GM12878 (cell line): ENCODE results near the gene MBOAT2. TPM values are rescaled to one million over a fixed set of nuclear protein-coding genes. Genes with fewer than 3 reads are reported as not detected.

Experiments used
- BCL11A ChIP-seq: IDR thresholded peaks from 2 replicates; pipeline ENCODE4 v1.6.1; 2011; ENCODE audit warnings: low read depth, low read length
- BHLHE40 ChIP-seq, 2 experiments: fragments of 450-650 bp in 1 of 2; IDR thresholded peaks; 2 replicates each; pipeline ENCODE4 v1.6.1; 2011 to 2017; ENCODE audit warnings: low read depth in 2 of 2, borderline replicate concordance in 1 of 2, improper control_type of control experiment in 1 of 2, low read length in 1 of 2, mild to moderate bottlenecking in 1 of 2
- CEBPB ChIP-seq, 2 experiments: fragments of 150-350 bp in 1 of 2; IDR thresholded peaks; 2 replicates each; pipeline ENCODE4 v1.6.1; 2012 to 2014; ENCODE audit warnings: low read depth in 2 of 2, low read length in 2 of 2, borderline replicate concordance in 1 of 2, inconsistent platforms in 1 of 2
- CHD1 ChIP-seq: IDR thresholded peaks from 2 replicates; pipeline ENCODE4 v1.6.1; 2012; ENCODE audit warnings: low read depth, low read length, improper control_type of control experiment
- EP300 ChIP-seq, 2 experiments: fragments of 150-350 bp in 1 of 2; IDR thresholded peaks; 2 replicates each; pipeline ENCODE4 v1.6.1; 2011 to 2012; ENCODE audit warnings: low read depth in 2 of 2, low read length in 2 of 2, borderline replicate concordance in 1 of 2, improper control_type of control experiment in 1 of 2, inconsistent platforms in 1 of 2; ENCODE audit not compliant: control insufficient read depth in 1 of 2
- GABPA ChIP-seq: IDR thresholded peaks from 2 replicates; pipeline ENCODE4 v1.6.1; 2014; ENCODE audit warnings: antibody characterized with exemption, low read depth, mild to moderate bottlenecking, inconsistent platforms
- GATAD2B ChIP-seq: fragments of 450-650 bp; conservative IDR thresholded peaks from 2 replicates; pipeline ENCODE4 v1.6.1; 2017; ENCODE audit warnings: low read depth, mild to moderate bottlenecking, moderate library complexity
- HSF1 ChIP-seq: fragments of 150-350 bp; IDR thresholded peaks from 2 replicates; pipeline ENCODE4 v1.6.1; 2014; ENCODE audit warnings: mild to moderate bottlenecking, low read depth, low read length
- KAT2A ChIP-seq: conservative IDR thresholded peaks from 2 replicates; pipeline ENCODE4 v1.6.1; 2011; ENCODE audit warnings: low read depth, low read length; ENCODE audit not compliant: control insufficient read depth
- NBN ChIP-seq: fragments of 450-650 bp; IDR thresholded peaks from 2 replicates; pipeline ENCODE4 v1.6.1; 2016
- NR2C2 ChIP-seq: IDR thresholded peaks from 2 replicates; pipeline ENCODE4 v1.6.1; 2011; ENCODE audit warnings: borderline replicate concordance, low read depth; ENCODE audit not compliant: control insufficient read depth, insufficient read length
- PKNOX1 ChIP-seq: fragments of 450-650 bp; IDR thresholded peaks from 2 replicates; pipeline ENCODE4 v1.6.1; 2016; ENCODE audit warnings: mild to moderate bottlenecking
- RBBP5 ChIP-seq: fragments of 200-600 bp; sonication (generic); conservative IDR thresholded peaks from 2 replicates; pipeline ENCODE4 v1.6.1; 2016
- SP1 ChIP-seq: IDR thresholded peaks from one replicate; pipeline ENCODE4 v1.6.1; 2011; ENCODE audit warnings: low read depth, low read length
- polyA plus RNA-seq, 11 experiments: library from polyadenylated mRNA; depleted of rRNA in 4 of 11; unstranded in 6 of 11; stranded (reverse) in 5 of 11; fragments of >200 nt; fragmentation: Nextera tagmentation in 4 of 11; fragmentation: Illumina TruSeq in 1 of 11; extraction: Ambion mirVana in 4 of 11; extraction: Trizol in 1 of 11; gene quantifications; 1 replicate in 1 of 11; 2 replicates in 10 of 11; pipeline versions ENCODE4 v1.2.1 to v1.2.3, GENCODE V29; 2011 to 2016; ENCODE audit warnings: inconsistent platforms in 2 of 11, missing spikeins in 2 of 11, low read depth in 1 of 11
- total RNA-seq, 4 experiments: library from RNA; depleted of rRNA in 3 of 4; stranded (reverse); fragments of >200 nt in 3 of 4; fragmentation: Illumina TruSeq in 1 of 4; extraction: Trizol in 1 of 4; gene quantifications; 2 replicates each; pipeline versions ENCODE4 v1.2.1 to v1.2.3, GENCODE V29; 2013 to 2021
- TF ChIP-seq, protein P1 (sequence below): IDR thresholded peaks from 2 replicates; pipeline ENCODE4 v1.6.1; 2011; ENCODE audit warnings: borderline replicate concordance, low read depth, mild to moderate bottlenecking, moderate library complexity, mixed read lengths, low read length; ENCODE audit not compliant: insufficient read depth; ENCODE audit errors: extremely low read length
- TF ChIP-seq, protein P2 (sequence below): IDR thresholded peaks from 2 replicates; pipeline ENCODE4 v1.6.1; 2012; ENCODE audit warnings: improper control_type of control experiment, low read depth, low read length; ENCODE audit not compliant: insufficient replicate concordance
- TF ChIP-seq, protein P3 (sequence below), 3 experiments: IDR thresholded peaks in 2 of 3; conservative IDR thresholded peaks in 1 of 3; 2 replicates each; pipeline ENCODE4 v1.5.1; 2011; ENCODE audit warnings: low read depth in 3 of 3, low read length in 3 of 3, mild to moderate bottlenecking in 3 of 3, control low read depth in 2 of 3, moderate library complexity in 2 of 3, inconsistent platforms in 1 of 3, mixed read lengths in 1 of 3; ENCODE audit not compliant: control insufficient read depth in 2 of 3, insufficient read depth in 1 of 3; ENCODE audit errors: extremely low read depth in 1 of 3

The MBOAT2 gene
- total and polyA plus RNA-seq, 10 of the 15 experiments (the other 5 are each of a cell fraction or from before 2014, with no cell fraction given), result 0.08 to 40.6 (median 1.8) TPM

DNA sequence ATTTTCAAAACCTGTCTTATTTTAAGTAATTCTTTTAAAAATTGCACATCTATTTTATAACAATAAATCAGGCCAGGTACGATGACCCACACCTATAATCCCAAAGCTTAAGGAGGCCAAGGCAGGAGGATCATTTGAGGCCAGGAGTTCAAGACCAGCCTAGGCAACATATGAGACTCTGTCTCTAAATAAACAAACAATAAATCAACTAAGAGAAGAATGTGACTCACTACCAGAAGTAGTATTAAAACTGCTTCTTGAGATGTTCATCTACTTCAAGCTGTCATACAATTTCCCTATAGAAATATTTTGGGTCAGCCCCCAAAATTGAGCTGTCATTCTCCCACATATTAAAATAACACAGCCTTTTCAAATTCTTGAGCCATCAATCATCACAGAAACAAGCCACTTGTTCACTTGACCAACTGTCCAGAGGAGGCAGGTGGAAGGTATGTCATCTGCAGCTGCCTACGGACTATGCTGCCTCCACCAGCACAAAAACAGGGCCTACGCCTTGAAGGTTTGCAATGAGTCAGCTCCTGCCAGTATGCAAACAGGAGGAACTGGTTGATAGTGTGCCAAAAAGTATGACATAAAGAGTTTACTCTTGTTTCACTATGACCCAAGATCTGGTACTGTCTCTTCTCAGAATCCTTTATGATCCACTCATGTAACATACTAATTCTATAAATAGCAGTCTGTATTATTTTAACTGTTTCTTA, 199.7 kb downstream of the MBOAT2 start (continued):
- TF ChIP-seq NR2C2 (no peak), SP1 (peak; percentile 19), KAT2A (no peak), NBN (peak; percentile 49; the same call in 1 of the 2 replicates), BCL11A (peak; percentile 41; the same call in 1 of the 2 replicates), RBBP5 (no peak), BHLHE40 (IDR thresholded peaks at IDR 0.05; ENCODE audit: borderline replicate concordance in 1 of 2, low read depth in 2 of 2, low read length in 1 of 2) (peak in 1 of 2 experiments; percentile 50; a peak in 2 of 4 replicates), EP300 (IDR thresholded peaks at IDR 0.05; ENCODE audit: borderline replicate concordance in 1 of 2, control insufficient read depth in 1 of 2, low read depth in 2 of 2, low read length in 2 of 2) (peak; percentile 49 to 57; a peak in 3 of 4 replicates), GATAD2B (no peak), CEBPB (IDR thresholded peaks at IDR 0.05; ENCODE audit: borderline replicate concordance in 1 of 2, low read depth in 2 of 2, low read length in 2 of 2) (no peak), HSF1 (no peak), CHD1 (no peak), PKNOX1 (peak; percentile 95), GABPA (peak; percentile 49; the same call in 1 of the 2 replicates)
- TF ChIP-seq, protein P1, sequence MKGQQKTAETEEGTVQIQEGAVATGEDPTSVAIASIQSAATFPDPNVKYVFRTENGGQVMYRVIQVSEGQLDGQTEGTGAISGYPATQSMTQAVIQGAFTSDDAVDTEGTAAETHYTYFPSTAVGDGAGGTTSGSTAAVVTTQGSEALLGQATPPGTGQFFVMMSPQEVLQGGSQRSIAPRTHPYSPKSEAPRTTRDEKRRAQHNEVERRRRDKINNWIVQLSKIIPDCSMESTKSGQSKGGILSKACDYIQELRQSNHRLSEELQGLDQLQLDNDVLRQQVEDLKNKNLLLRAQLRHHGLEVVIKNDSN, result no peak
- TF ChIP-seq, protein P2, sequence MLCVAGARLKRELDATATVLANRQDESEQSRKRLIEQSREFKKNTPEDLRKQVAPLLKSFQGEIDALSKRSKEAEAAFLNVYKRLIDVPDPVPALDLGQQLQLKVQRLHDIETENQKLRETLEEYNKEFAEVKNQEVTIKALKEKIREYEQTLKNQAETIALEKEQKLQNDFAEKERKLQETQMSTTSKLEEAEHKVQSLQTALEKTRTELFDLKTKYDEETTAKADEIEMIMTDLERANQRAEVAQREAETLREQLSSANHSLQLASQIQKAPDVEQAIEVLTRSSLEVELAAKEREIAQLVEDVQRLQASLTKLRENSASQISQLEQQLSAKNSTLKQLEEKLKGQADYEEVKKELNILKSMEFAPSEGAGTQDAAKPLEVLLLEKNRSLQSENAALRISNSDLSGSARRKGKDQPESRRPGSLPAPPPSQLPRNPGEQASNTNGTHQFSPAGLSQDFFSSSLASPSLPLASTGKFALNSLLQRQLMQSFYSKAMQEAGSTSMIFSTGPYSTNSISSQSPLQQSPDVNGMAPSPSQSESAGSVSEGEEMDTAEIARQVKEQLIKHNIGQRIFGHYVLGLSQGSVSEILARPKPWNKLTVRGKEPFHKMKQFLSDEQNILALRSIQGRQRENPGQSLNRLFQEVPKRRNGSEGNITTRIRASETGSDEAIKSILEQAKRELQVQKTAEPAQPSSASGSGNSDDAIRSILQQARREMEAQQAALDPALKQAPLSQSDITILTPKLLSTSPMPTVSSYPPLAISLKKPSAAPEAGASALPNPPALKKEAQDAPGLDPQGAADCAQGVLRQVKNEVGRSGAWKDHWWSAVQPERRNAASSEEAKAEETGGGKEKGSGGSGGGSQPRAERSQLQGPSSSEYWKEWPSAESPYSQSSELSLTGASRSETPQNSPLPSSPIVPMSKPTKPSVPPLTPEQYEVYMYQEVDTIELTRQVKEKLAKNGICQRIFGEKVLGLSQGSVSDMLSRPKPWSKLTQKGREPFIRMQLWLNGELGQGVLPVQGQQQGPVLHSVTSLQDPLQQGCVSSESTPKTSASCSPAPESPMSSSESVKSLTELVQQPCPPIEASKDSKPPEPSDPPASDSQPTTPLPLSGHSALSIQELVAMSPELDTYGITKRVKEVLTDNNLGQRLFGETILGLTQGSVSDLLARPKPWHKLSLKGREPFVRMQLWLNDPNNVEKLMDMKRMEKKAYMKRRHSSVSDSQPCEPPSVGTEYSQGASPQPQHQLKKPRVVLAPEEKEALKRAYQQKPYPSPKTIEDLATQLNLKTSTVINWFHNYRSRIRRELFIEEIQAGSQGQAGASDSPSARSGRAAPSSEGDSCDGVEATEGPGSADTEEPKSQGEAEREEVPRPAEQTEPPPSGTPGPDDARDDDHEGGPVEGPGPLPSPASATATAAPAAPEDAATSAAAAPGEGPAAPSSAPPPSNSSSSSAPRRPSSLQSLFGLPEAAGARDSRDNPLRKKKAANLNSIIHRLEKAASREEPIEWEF, result no peak
- TF ChIP-seq, protein P3, sequence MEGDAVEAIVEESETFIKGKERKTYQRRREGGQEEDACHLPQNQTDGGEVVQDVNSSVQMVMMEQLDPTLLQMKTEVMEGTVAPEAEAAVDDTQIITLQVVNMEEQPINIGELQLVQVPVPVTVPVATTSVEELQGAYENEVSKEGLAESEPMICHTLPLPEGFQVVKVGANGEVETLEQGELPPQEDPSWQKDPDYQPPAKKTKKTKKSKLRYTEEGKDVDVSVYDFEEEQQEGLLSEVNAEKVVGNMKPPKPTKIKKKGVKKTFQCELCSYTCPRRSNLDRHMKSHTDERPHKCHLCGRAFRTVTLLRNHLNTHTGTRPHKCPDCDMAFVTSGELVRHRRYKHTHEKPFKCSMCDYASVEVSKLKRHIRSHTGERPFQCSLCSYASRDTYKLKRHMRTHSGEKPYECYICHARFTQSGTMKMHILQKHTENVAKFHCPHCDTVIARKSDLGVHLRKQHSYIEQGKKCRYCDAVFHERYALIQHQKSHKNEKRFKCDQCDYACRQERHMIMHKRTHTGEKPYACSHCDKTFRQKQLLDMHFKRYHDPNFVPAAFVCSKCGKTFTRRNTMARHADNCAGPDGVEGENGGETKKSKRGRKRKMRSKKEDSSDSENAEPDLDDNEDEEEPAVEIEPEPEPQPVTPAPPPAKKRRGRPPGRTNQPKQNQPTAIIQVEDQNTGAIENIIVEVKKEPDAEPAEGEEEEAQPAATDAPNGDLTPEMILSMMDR (IDR thresholded peaks at IDR 0.05 in 2 of 3, conservative IDR thresholded peaks at IDR 0.05 in 1 of 3; ENCODE audit: control insufficient read depth in 2 of 3, extremely low read depth in 1 of 3, insufficient read depth in 1 of 3, low read depth in 3 of 3, low read length in 3 of 3), result peak in 2 of 3 experiments; percentile 9 to 46; a peak in 2 of 6 replicates
